ENCODE data around the gene ADRA2A.

The ADRA2A gene

GRCh38 chr10:111076682-111077478 is at the start of gene ADRA2A:
ADRA2A (plus strand) TSS chr10:111077029; CDS start chr10:111077997, 968 bp downstream.
- TF ChIP-seq, protein P1, sequence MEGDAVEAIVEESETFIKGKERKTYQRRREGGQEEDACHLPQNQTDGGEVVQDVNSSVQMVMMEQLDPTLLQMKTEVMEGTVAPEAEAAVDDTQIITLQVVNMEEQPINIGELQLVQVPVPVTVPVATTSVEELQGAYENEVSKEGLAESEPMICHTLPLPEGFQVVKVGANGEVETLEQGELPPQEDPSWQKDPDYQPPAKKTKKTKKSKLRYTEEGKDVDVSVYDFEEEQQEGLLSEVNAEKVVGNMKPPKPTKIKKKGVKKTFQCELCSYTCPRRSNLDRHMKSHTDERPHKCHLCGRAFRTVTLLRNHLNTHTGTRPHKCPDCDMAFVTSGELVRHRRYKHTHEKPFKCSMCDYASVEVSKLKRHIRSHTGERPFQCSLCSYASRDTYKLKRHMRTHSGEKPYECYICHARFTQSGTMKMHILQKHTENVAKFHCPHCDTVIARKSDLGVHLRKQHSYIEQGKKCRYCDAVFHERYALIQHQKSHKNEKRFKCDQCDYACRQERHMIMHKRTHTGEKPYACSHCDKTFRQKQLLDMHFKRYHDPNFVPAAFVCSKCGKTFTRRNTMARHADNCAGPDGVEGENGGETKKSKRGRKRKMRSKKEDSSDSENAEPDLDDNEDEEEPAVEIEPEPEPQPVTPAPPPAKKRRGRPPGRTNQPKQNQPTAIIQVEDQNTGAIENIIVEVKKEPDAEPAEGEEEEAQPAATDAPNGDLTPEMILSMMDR (IDR thresholded peaks at IDR 0.05; ENCODE audit: insufficient read depth, low read depth, low read length, missing control alignments) = no peak
- no peak for DNase-seq (ENCODE audit: low read depth)
- H3K4me3 ChIP-seq (ENCODE audit: low read depth, low read length) = peak within 1 kb of the TSS; percentile 17

DNA sequence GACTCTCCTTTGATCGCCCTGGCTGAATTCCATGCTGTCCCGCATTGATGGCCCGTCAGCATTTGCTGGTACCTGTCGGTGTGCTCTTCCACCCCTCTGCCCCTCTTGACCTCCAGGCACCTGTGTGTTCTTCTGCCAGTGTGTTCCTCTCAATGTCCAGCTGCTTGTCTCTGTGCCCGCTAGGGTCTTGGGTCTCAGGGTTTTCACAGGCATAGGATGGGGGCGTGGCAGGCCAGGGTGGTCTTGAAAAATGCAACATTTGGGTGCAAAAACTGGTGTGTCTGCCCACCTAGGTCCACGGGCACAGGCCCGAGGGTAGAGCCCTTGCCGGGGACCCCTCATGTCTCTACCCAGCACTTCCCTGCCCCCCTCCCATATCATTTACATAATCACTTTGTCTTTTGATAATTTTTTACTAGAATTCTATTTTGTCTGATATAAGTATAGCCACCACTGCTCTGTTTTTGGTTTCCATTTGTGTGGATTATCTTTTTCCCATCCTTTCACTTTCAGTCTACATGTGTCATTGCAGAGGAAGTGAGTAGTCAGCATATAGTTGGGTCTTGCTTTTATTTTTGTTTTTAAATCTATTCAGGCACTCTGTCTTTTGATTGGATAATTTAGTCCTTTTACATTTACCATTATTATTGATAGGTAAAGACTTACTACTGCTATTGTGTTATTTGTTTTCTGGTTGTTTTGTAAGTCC is 46.6 kb upstream of the ADRA2A start:
- H3K4me3 ChIP-seq (ENCODE audit: low read depth, low read length) = no peak overlapping the region

DNA sequence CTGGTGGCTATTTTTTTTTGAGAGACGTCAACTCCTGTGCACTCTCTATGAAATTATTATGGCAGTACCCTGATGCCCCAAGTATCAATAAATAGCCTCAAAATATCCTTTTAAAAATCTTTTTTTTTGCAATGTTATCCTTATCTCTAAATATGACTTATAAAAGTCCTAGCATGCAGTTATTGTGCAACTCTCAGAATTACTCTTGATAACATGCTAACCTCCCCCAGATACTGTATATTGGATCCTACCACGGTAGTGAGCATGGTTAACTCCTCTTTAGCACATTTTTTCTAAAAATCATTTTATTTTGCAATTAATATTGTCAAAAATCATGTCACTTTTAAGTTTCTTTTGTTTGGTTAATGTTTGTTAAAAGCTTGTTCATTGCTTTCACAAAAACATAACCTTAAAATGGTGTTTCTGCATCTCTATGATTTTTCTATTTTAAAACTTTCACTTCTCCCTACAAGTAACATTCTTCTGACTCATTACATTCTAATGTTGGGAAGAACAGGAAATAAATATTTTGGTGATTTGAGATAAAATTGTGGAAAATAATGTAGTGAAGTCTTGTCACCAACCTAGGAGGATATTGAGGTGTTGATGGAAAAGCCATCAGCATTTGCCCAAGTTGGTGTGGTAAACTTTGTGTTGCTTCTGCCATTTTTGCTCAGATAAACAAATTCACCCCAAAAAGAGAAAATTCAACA is 42.1 kb upstream of the ADRA2A start:
- no peak for DNase-seq (ENCODE audit: low read depth)
- TF ChIP-seq, protein P1 (IDR thresholded peaks at IDR 0.05; ENCODE audit: insufficient read depth, low read depth, low read length, missing control alignments) = no peak
- H3K4me3 ChIP-seq (ENCODE audit: low read depth, low read length) = no peak overlapping the region

More for the DNA sequence above, 46.6 kb upstream of the ADRA2A start:
- DNase-seq (ENCODE audit: low read depth) = peak; percentile 27
- TF ChIP-seq, protein P1 (IDR thresholded peaks at IDR 0.05; ENCODE audit: insufficient read depth, low read depth, low read length, missing control alignments) = no peak

- no peak for DNase-seq (ENCODE audit: low read depth)
- TF ChIP-seq, protein P1 (IDR thresholded peaks at IDR 0.05; ENCODE audit: insufficient read depth, low read depth, low read length, missing control alignments) = no peak
- H3K4me3 ChIP-seq (ENCODE audit: low read depth, low read length) = no peak overlapping the region
Observed at GRCh38 chr10:111035542-111035941, 41.3 kb upstream of the ADRA2A start.

GRCh38 chr10:111037858-111038257 is 39.0 kb upstream of the ADRA2A start:
- DNase-seq (ENCODE audit: low read depth) = no peak
- TF ChIP-seq, protein P1 (IDR thresholded peaks at IDR 0.05; ENCODE audit: insufficient read depth, low read depth, low read length, missing control alignments) = peak; percentile 11
- H3K4me3 ChIP-seq (ENCODE audit: low read depth, low read length) = no peak overlapping the region

DNA sequence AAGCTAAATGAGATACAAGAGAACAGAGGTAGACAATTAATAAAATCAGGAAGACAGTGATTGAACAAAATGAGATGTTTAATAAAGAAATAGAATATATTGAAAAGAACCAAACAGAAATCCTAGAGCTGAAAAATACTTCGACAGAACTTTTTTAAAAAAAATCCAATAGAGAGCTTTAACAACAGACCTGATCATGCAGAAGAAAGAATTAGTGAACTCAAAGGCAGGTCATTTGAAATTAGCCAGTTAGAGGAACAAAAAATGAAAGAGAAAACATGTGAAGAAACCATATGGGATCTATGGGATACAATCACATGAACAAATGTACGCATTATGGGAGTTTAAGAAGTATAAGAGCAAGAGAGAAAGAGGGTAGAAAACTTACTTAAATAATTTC is 37.3 kb upstream of the ADRA2A start:
- H3K4me3 ChIP-seq (ENCODE audit: low read depth, low read length) = no peak overlapping the region
- TF ChIP-seq, protein P1 (IDR thresholded peaks at IDR 0.05; ENCODE audit: insufficient read depth, low read depth, low read length, missing control alignments) = no peak
- DNase-seq (ENCODE audit: low read depth) = no peak

Data from GM12865 (cell line).